Mesendoderm (in vitro differentiated cells): ENCODE data around the gene RARRES2.
A peak's percentile ranks its signal among the peaks of the same experiment; 100 is the strongest.

ENCODE experiments used
- DNase-seq: peaks from one replicate; pipeline ENCODE4 v3.0.0; 2013
- H2AK5ac ChIP-seq: 2 replicates; pipeline ENCODE4 v1.6.1; 2013; ENCODE audit warnings: low read length, inconsistent platforms
- H2BK120ac ChIP-seq: 2 replicates; pipeline ENCODE4 v1.6.1; 2013; ENCODE audit warnings: low read depth, mild to moderate bottlenecking, low read length, moderate library complexity, mixed read lengths
- H2BK15ac ChIP-seq: replicated peaks from 2 replicates; pipeline ENCODE4 v1.6.1; 2013; ENCODE audit warnings: low read depth, mild to moderate bottlenecking, moderate library complexity
- H2BK5ac ChIP-seq: 2 replicates; pipeline ENCODE4 v1.6.1; 2013; ENCODE audit warnings: low read length, inconsistent platforms
- H3K18ac ChIP-seq: 2 replicates; pipeline ENCODE4 v1.6.1; 2013; ENCODE audit warnings: mild to moderate bottlenecking, low read length, mixed read lengths
- H3K23ac ChIP-seq: one replicate; pipeline ENCODE4 v1.6.1; 2013; ENCODE audit warnings: low read length
- H3K27ac ChIP-seq: 2 replicates; pipeline ENCODE4 v1.5.1; 2013; ENCODE audit warnings: low read depth, mild to moderate bottlenecking, inconsistent platforms, low read length, moderate library complexity
- H3K27me3 ChIP-seq: 2 replicates; pipeline ENCODE4 v1.6.1; 2013; ENCODE audit warnings: low read length, control low read depth, mild to moderate bottlenecking, inconsistent platforms; ENCODE audit not compliant: insufficient read depth, poor library complexity
- H3K36me3 ChIP-seq: 2 replicates; pipeline ENCODE4 v1.6.1; 2013; ENCODE audit warnings: low read length, inconsistent platforms; ENCODE audit not compliant: control insufficient read depth, insufficient read depth
- H3K4ac ChIP-seq: one replicate; pipeline ENCODE4 v1.6.1; 2013; ENCODE audit warnings: low read depth, mild to moderate bottlenecking, low read length, moderate library complexity
- H3K4me1 ChIP-seq: 2 replicates; pipeline ENCODE4 v1.6.1; 2013; ENCODE audit warnings: low read depth, low read length, inconsistent platforms; ENCODE audit not compliant: control insufficient read depth
- H3K4me2 ChIP-seq: 2 replicates; pipeline ENCODE4 v1.6.1; 2013; ENCODE audit warnings: low read length
- H3K4me3 ChIP-seq: 2 replicates; pipeline ENCODE4 v1.5.1; 2013; ENCODE audit warnings: mild to moderate bottlenecking, low read length
- H3K56ac ChIP-seq: one replicate; pipeline ENCODE4 v1.6.1; 2013; ENCODE audit warnings: low read length
- H3K79me1 ChIP-seq: 2 replicates; pipeline ENCODE4 v1.6.1; 2013; ENCODE audit warnings: low read length, inconsistent platforms
- H3K79me2 ChIP-seq: 2 replicates; pipeline ENCODE4 v1.6.1; 2013; ENCODE audit warnings: mild to moderate bottlenecking, low read length; ENCODE audit not compliant: control insufficient read depth, insufficient read depth
- H3K9ac ChIP-seq: 2 replicates; pipeline ENCODE4 v1.6.1; 2013; ENCODE audit warnings: low read length, inconsistent platforms
- H4K5ac ChIP-seq: one replicate; pipeline ENCODE4 v1.6.1; 2013; ENCODE audit warnings: low read length
- H4K8ac ChIP-seq: one replicate; pipeline ENCODE4 v1.6.1; 2013; ENCODE audit warnings: low read depth, mild to moderate bottlenecking, control low read depth, low read length, moderate library complexity
- WGBS: extraction: QIAGEN DNeasy Blood & Tissue Kit; methylation state at CpG from one replicate; pipeline ENCODE4 v1.1.7; 2013; ENCODE audit warnings: low lambda C conversion rate, missing lambda C conversion rate; ENCODE audit not compliant: insufficient coverage; ENCODE audit errors: extremely low coverage; 5-methylcytosine and 5-hydroxymethylcytosine counted together

RARRES2 gene

DNA sequence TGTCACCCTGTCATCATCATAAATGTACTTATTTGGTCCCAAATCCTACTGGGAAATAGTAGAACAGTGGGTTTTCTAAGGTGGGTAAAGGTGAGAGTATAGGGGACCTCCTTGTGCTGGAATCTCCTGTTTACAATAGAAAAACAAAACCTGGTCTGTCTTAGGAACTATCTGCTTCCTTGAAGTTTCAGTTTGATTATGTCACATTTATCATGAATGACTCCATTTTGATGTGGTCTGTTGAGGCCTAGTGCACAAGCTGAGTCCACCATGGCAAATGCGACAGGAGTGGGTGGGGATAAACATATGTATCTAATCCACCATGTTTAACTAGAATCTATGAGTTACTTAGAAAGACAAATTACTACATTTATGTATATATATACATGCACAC, 14.2 kb upstream of the RARRES2 start:
- H3K79me1 ChIP-seq: no peaks in the 10 kb centered on the region
- no peak overlapping the region for H3K18ac ChIP-seq
- H4K8ac ChIP-seq: no peak overlapping the region
- no peak overlapping the region for H3K9ac ChIP-seq
- no peak overlapping the region for H3K56ac ChIP-seq
- no peak for DNase-seq
- no peaks in the 10 kb centered on the region for H3K27me3 ChIP-seq
- no peak overlapping the region for H2BK5ac ChIP-seq
- no peaks in the 10 kb centered on the region for H3K79me2 ChIP-seq
- no peak overlapping the region for H4K5ac ChIP-seq
- WGBS: no CpG with 5 or more reads among the region's 1 CpG
- no peaks in the 10 kb centered on the region for H3K36me3 ChIP-seq
- H3K4ac ChIP-seq: no peak overlapping the region
- no peak overlapping the region for H3K4me2 ChIP-seq
- H3K27ac ChIP-seq: no peak overlapping the region
- H3K4me3 ChIP-seq: no peak overlapping the region
- no peak overlapping the region for H2BK120ac ChIP-seq
- no peak overlapping the region for H3K23ac ChIP-seq
- no peak overlapping the region for H2AK5ac ChIP-seq
- H3K4me1 ChIP-seq: no peaks in the 10 kb centered on the region
- no peak overlapping the region for H2BK15ac ChIP-seq

DNA sequence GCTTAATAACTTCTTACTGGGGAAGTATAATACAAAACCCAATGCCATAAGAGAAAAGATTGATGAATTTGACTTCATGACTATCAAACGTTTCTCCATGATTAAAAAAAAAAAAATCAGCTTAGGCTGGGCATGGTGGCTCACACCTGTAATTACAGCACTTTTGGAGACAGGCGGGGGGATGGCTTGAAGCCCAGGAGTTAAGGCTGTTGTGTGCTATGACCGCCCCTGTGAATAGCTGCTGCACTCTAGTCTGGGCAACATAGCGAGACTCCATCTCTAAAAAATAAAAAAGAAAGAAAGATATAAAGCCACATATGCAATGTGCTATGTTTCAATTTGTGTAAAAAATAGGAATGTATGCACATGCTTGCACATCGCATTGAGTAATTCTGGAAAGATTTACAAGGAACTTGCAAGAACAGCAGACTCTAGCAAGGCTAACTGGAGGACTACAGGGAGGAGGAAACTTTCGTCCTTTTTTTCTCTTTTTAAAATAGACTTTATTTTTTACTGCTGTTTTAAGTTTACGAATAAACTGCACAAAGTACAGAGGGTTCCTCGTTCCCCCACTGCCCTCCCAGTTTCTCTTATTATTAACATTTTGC, 10.3 kb upstream of the RARRES2 start:
- no peak overlapping the region for H3K9ac ChIP-seq
- no CpG with 5 or more reads among the region's 8 CpGs for WGBS
- H3K18ac ChIP-seq: no peak overlapping the region
- H2AK5ac ChIP-seq: no peak overlapping the region
- no peak overlapping the region for H2BK5ac ChIP-seq
- no peak overlapping the region for H3K56ac ChIP-seq
- no peak overlapping the region for H4K5ac ChIP-seq
- no peak overlapping the region for H3K4ac ChIP-seq
- H3K27ac ChIP-seq: no peak overlapping the region
- no peak overlapping the region for H2BK120ac ChIP-seq
- H2BK15ac ChIP-seq: no peak overlapping the region
- H3K79me1 ChIP-seq: no peaks in the 10 kb centered on the region
- no peaks in the 10 kb centered on the region for H3K36me3 ChIP-seq
- no peaks in the 10 kb centered on the region for H3K79me2 ChIP-seq
- no peaks in the 10 kb centered on the region for H3K4me1 ChIP-seq
- no peaks in the 10 kb centered on the region for H3K27me3 ChIP-seq
- no peak overlapping the region for H3K23ac ChIP-seq
- DNase-seq: no peak
- H3K4me3 ChIP-seq: no peak overlapping the region
- H3K4me2 ChIP-seq: no peak overlapping the region
- no peak overlapping the region for H4K8ac ChIP-seq

DNA sequence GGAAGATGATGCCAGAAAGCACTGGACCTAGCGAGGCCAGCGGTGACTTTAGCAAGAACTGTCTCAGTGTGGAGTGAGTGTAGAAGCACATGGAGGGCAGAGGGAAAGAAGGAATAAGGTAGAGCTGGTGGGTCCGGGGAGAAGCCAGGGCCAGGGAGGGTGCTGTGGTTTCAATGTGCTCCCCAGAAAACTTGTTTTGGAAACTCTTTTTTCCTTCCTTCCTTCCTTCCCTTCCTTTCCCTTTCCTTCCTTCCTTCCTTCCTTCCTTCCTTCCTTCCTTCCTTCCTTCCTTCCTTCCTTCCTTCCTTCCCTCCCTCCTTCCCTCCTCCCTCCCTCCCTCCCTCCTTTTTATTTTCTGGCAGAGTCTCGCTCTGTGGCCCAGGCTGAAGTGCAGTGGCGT, 5.5 kb upstream of the RARRES2 start:
- Histone ChIP-seq H3K27ac (no peak overlapping the region), H3K79me2 (no peaks in the 10 kb centered on the region), H3K4me3 (no peak overlapping the region), H3K4me1 (no peaks in the 10 kb centered on the region), H3K79me1 (no peaks in the 10 kb centered on the region), H3K36me3 (no peaks in the 10 kb centered on the region), H3K18ac (no peak overlapping the region), H3K23ac (no peak overlapping the region), H3K56ac (no peak overlapping the region), H4K5ac (no peak overlapping the region), H2AK5ac (peak overlapping the region; percentile 33), H2BK120ac (no peak overlapping the region), H4K8ac (no peak overlapping the region), H2BK15ac (no peak overlapping the region), H3K27me3 (peaks cover 2% of the 10 kb centered on the region), H3K4me2 (no peak overlapping the region), H2BK5ac (no peak overlapping the region), H3K4ac (no peak overlapping the region), H3K9ac (no peak overlapping the region)
- no peak for DNase-seq
- no CpG with 5 or more reads among the region's 5 CpGs for WGBS

- Histone ChIP-seq H3K4me3 (no peak overlapping the region), H2BK15ac (no peak overlapping the region), H3K4me2 (no peak overlapping the region), H3K23ac (no peak overlapping the region), H3K27ac (no peak overlapping the region), H3K18ac (no peak overlapping the region), H3K4ac (no peak overlapping the region), H4K5ac (no peak overlapping the region), H3K27me3 (peaks cover 2% of the 10 kb centered on the region), H3K79me2 (no peaks in the 10 kb centered on the region), H3K56ac (no peak overlapping the region), H2AK5ac (no peak overlapping the region), H2BK120ac (no peak overlapping the region), H2BK5ac (no peak overlapping the region), H3K9ac (no peak overlapping the region), H3K79me1 (no peaks in the 10 kb centered on the region), H3K36me3 (no peaks in the 10 kb centered on the region), H3K4me1 (no peaks in the 10 kb centered on the region), H4K8ac (no peak overlapping the region)
- no peak for DNase-seq
- WGBS: no CpG with 5 or more reads among the region's 1 CpG
These were observed 3.6 kb upstream of the RARRES2 start for GRCh38 chr7:150345012-150345411.

DNA sequence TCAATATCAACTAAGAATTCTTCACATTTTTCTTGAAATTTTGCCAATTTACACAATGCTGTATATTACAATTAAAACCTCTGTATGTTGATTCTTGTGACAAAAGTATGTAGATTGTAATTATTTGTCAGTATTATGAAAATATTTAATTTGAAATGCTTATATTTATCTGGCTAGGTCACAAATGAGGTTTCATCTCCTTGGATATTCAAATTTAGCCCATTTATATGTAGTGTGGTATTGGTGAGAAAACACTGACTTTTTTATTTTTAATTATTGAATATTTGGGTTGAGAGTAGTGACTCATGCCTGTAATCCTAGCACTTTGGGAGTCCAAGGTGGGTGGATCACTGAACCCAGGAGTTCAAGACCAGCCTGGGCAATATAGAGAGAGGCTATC, 2.9 kb upstream of the RARRES2 start:
- Histone ChIP-seq H3K4me1 (no peaks in the 10 kb centered on the region), H3K4ac (no peak overlapping the region), H3K27me3 (peaks cover 2% of the 10 kb centered on the region), H3K27ac (no peak overlapping the region), H3K23ac (no peak overlapping the region), H3K36me3 (no peaks in the 10 kb centered on the region), H3K4me3 (no peak overlapping the region), H3K9ac (no peak overlapping the region), H4K5ac (no peak overlapping the region), H3K56ac (no peak overlapping the region), H3K4me2 (no peak overlapping the region), H3K18ac (no peak overlapping the region), H3K79me1 (no peaks in the 10 kb centered on the region), H3K79me2 (no peaks in the 10 kb centered on the region), H4K8ac (no peak overlapping the region), H2AK5ac (no peak overlapping the region), H2BK120ac (no peak overlapping the region), H2BK5ac (no peak overlapping the region), H2BK15ac (no peak overlapping the region)
- DNase-seq: no peak

- Histone ChIP-seq H3K27me3 (peaks cover 2% of the 10 kb centered on the region), H4K5ac (no peak overlapping the region), H3K56ac (no peak overlapping the region), H3K4ac (no peak overlapping the region), H3K9ac (no peak overlapping the region), H3K18ac (no peak overlapping the region), H3K4me2 (no peak overlapping the region), H3K79me1 (no peaks in the 10 kb centered on the region), H3K4me3 (no peak overlapping the region), H2BK15ac (no peak overlapping the region), H3K79me2 (no peaks in the 10 kb centered on the region), H3K27ac (no peak overlapping the region), H3K4me1 (no peaks in the 10 kb centered on the region), H2BK120ac (no peak overlapping the region), H2AK5ac (no peak overlapping the region), H3K23ac (no peak overlapping the region), H4K8ac (no peak overlapping the region), H2BK5ac (no peak overlapping the region), H3K36me3 (no peaks in the 10 kb centered on the region)
- WGBS: no CpG with 5 or more reads among the region's 2 CpGs
- no peak for DNase-seq
These were observed 1.8 kb upstream of the RARRES2 start for GRCh38 chr7:150343225-150343624.
